GM12801 (cell line): ENCODE measurements around the gene HOXB6.

ENCODE experiments used
- CTCF ChIP-seq: IDR thresholded peaks from one replicate; pipeline ENCODE4 v1.5.1; 2011; ENCODE audit warnings: control low read depth; ENCODE audit not compliant: insufficient read length; ENCODE audit errors: extremely low read depth

The HOXB6 gene

GRCh38 chr17:48632579-48633265, 27.9 kb upstream of the HOXB6 start:
- TF ChIP-seq CTCF, result no peak

GRCh38 chr17:48631693-48632578, 27.1 kb upstream of the HOXB6 start:
- TF ChIP-seq CTCF, result no peak

GRCh38 chr17:48630925-48631692, 26.3 kb upstream of the HOXB6 start:
- no peak for TF ChIP-seq CTCF

- TF ChIP-seq CTCF, result no peak
Measured at GRCh38 chr17:48630009-48630924, 25.5 kb upstream of the HOXB6 start.

- no peak for TF ChIP-seq CTCF
Measured at GRCh38 chr17:48629411-48629759, 24.6 kb upstream of the HOXB6 start.

- no peak for TF ChIP-seq CTCF
Measured at GRCh38 chr17:48628649-48629410, 24.0 kb upstream of the HOXB6 start.
